ENCODE measurements around the gene COPA. TPM values are rescaled to one million over a fixed set of nuclear protein-coding genes. Genes with fewer than 3 reads are reported as not detected.

COPA gene
- total RNA-seq, 1 donor from 2014 or later = 193 TPM

GRCh38 chr1:160277330-160277729 is 65.7 kb downstream of the COPA start:
- no peak for DNase-seq (ENCODE audit: extremely low read depth, low read depth, low spot score)

- no peak for DNase-seq (ENCODE audit: extremely low read depth, low read depth, low spot score)
These were observed 72.0 kb downstream of the COPA start for GRCh38 chr1:160271025-160271424.

GRCh38 chr1:160267284-160267991 is 75.6 kb downstream of the COPA start:
- no peak for DNase-seq (ENCODE audit: extremely low read depth, low read depth, low spot score)

- no peak for DNase-seq (ENCODE audit: extremely low read depth, low read depth, low spot score)
These were observed 78.2 kb downstream of the COPA start for GRCh38 chr1:160264795-160265307.

- DNase-seq (ENCODE audit: extremely low read depth, low read depth, low spot score) = peak; percentile 81
These were observed 80.9 kb downstream of the COPA start, which contains the start of gene DCAF8 for GRCh38 chr1:160261893-160262794. Gene DCAF8, minus strand, starts transcription at chr1:160262549. Its CDS starts 18,541 bp downstream, at chr1:160244008.

- peak; percentile 55 for DNase-seq (ENCODE audit: extremely low read depth, low read depth, low spot score)
These were observed 81.5 kb downstream of the COPA start for GRCh38 chr1:160261556-160261892.

GRCh38 chr1:160260406-160261382 is 82.4 kb downstream of the COPA start:
- peak; percentile 89 for DNase-seq (ENCODE audit: extremely low read depth, low read depth, low spot score)

- DNase-seq (ENCODE audit: extremely low read depth, low read depth, low spot score) = no peak
These were observed 84.8 kb downstream of the COPA start for GRCh38 chr1:160258177-160258798.

GRCh38 chr1:160257411-160258015 is 85.5 kb downstream of the COPA start:
- DNase-seq (ENCODE audit: extremely low read depth, low read depth, low spot score) = no peak

GRCh38 chr1:160256396-160257046 is 86.5 kb downstream of the COPA start:
- no peak for DNase-seq (ENCODE audit: extremely low read depth, low read depth, low spot score)

GRCh38 chr1:160255781-160256300 is 87.2 kb downstream of the COPA start:
- DNase-seq (ENCODE audit: extremely low read depth, low read depth, low spot score) = no peak

- peak; percentile 41 for DNase-seq (ENCODE audit: extremely low read depth, low read depth, low spot score)
These were observed 91.1 kb downstream of the COPA start for GRCh38 chr1:160251687-160252526.

- no peak for DNase-seq (ENCODE audit: extremely low read depth, low read depth, low spot score)
These were observed 92.0 kb downstream of the COPA start for GRCh38 chr1:160251011-160251410.

GRCh38 chr1:160247053-160247452 is 96.0 kb downstream of the COPA start:
- no peak for DNase-seq (ENCODE audit: extremely low read depth, low read depth, low spot score)

- no peak for DNase-seq (ENCODE audit: extremely low read depth, low read depth, low spot score)
These were observed 97.6 kb downstream of the COPA start for GRCh38 chr1:160245434-160245833.

- DNase-seq (ENCODE audit: extremely low read depth, low read depth, low spot score) = no peak
These were observed 98.8 kb downstream of the COPA start for GRCh38 chr1:160244209-160244608.

GRCh38 chr1:160243767-160244166 is 99.3 kb downstream of the COPA start:
- no peak for DNase-seq (ENCODE audit: extremely low read depth, low read depth, low spot score)

All from glomerular endothelial cell (primary cell).